Mononuclear cell (primary cell): Measurements from ENCODE around the gene CCDC74A. TPM values are rescaled to one million over a fixed set of nuclear protein-coding genes. Genes with fewer than 3 reads are reported as not detected.
"Not testable (repeated sequence)": the region's sequence is repeated elsewhere in the genome, so short reads cannot be mapped to it uniquely, and the experiment has no call there.

ENCODE experiments used
- H3K27me3 ChIP-seq: 2 replicates; pipeline ENCODE4 v1.6.0; 2011; ENCODE audit warnings: low read length, control low read depth; ENCODE audit not compliant: insufficient read depth
- H3K4me1 ChIP-seq: 2 replicates; pipeline ENCODE4 v1.5.1; 2011; ENCODE audit warnings: mild to moderate bottlenecking, low read length, control low read depth; ENCODE audit not compliant: insufficient read depth
- H3K4me3 ChIP-seq: 2 replicates; pipeline ENCODE4 v1.5.1; 2011; ENCODE audit warnings: mild to moderate bottlenecking, low read length, moderate library complexity
- H3K9me3 ChIP-seq: 2 replicates; pipeline ENCODE4 v1.5.1; 2011; ENCODE audit warnings: low read depth, mild to moderate bottlenecking, control low read depth, low read length
- total RNA-seq: library from RNA; depleted of rRNA; stranded (reverse); fragments of >200 nt; gene quantifications from one replicate; pipeline ENCODE4 v1.2.3, GENCODE V29; 2012

The CCDC74A gene
- 0.84 TPM for total RNA-seq

GRCh38 chr2:131527131-131528001, at the start of gene CCDC74A:
TSS of gene CCDC74A (plus strand) at chr2:131527888. CDS start at chr2:131527971, 83 bp downstream.
- peaks cover 10% of the 10 kb centered on the region for H3K4me1 ChIP-seq
- not testable (repeated sequence) for H3K9me3 ChIP-seq, H3K27me3 ChIP-seq, H3K4me3 ChIP-seq

- H3K27me3 ChIP-seq, H3K9me3 ChIP-seq, H3K4me3 ChIP-seq, H3K4me1 ChIP-seq: not testable (repeated sequence)
These were observed 49.4 kb upstream of the CCDC74A start for GRCh38 chr2:131478074-131478849.

GRCh38 chr2:131478850-131479461, 48.7 kb upstream of the CCDC74A start:
- not testable (repeated sequence) for H3K9me3 ChIP-seq, H3K4me3 ChIP-seq

GRCh38 chr2:131480351-131480750, 47.3 kb upstream of the CCDC74A start:
- not testable (repeated sequence) for H3K4me3 ChIP-seq

More at GRCh38 chr2:131478850-131479461, 48.7 kb upstream of the CCDC74A start:
- H3K27me3 ChIP-seq, H3K4me1 ChIP-seq: not testable (repeated sequence)

GRCh38 chr2:131482506-131483155, 45.1 kb upstream of the CCDC74A start:
- H3K9me3 ChIP-seq, H3K27me3 ChIP-seq, H3K4me3 ChIP-seq, H3K4me1 ChIP-seq: not testable (repeated sequence)

More at GRCh38 chr2:131480351-131480750, 47.3 kb upstream of the CCDC74A start:
- H3K9me3 ChIP-seq, H3K27me3 ChIP-seq, H3K4me1 ChIP-seq: not testable (repeated sequence)

GRCh38 chr2:131483981-131484820, 43.5 kb upstream of the CCDC74A start:
- H3K27me3 ChIP-seq, H3K4me1 ChIP-seq, H3K9me3 ChIP-seq, H3K4me3 ChIP-seq: not testable (repeated sequence)

GRCh38 chr2:131484906-131485460, 42.7 kb upstream of the CCDC74A start:
- H3K9me3 ChIP-seq, H3K27me3 ChIP-seq, H3K4me3 ChIP-seq, H3K4me1 ChIP-seq: not testable (repeated sequence)

- H3K4me3 ChIP-seq, H3K9me3 ChIP-seq, H3K27me3 ChIP-seq, H3K4me1 ChIP-seq: not testable (repeated sequence)
These were observed 41.3 kb upstream of the CCDC74A start for GRCh38 chr2:131486201-131486902.

GRCh38 chr2:131488306-131489205, 39.1 kb upstream of the CCDC74A start:
- Histone ChIP-seq H3K9me3 (no peaks in the 10 kb centered on the region), H3K27me3 (no peaks in the 10 kb centered on the region), H3K4me1 (peaks cover 12% of the 10 kb centered on the region), H3K4me3 (no peak overlapping the region)

- peaks cover 27% of the 10 kb centered on the region for H3K4me1 ChIP-seq
- peak overlapping the region; percentile 20 for H3K4me3 ChIP-seq
- not testable (repeated sequence) for H3K27me3 ChIP-seq, H3K9me3 ChIP-seq
These were observed 36.8 kb upstream of the CCDC74A start for GRCh38 chr2:131490616-131491468.

- Histone ChIP-seq H3K4me1 (peaks cover 27% of the 10 kb centered on the region), H3K4me3 (peak overlapping the region; percentile 20)
These were observed 36.2 kb upstream of the CCDC74A start for GRCh38 chr2:131491469-131491836.

GRCh38 chr2:131492015-131492417, 35.7 kb upstream of the CCDC74A start, which contains the start of gene MZT2A:
TSS of gene MZT2A (minus strand) at chr2:131492397. CDS start at chr2:131492376, 21 bp downstream.
- not testable (repeated sequence) for H3K9me3 ChIP-seq, H3K27me3 ChIP-seq
- peaks cover 29% of the 10 kb centered on the region for H3K4me1 ChIP-seq
- H3K4me3 ChIP-seq: peak within 1 kb of the TSS; percentile 88

More at GRCh38 chr2:131491469-131491836, 36.2 kb upstream of the CCDC74A start:
- H3K27me3 ChIP-seq, H3K9me3 ChIP-seq: not testable (repeated sequence)
